ENCODE results near the gene USP33. TPM values are rescaled to one million over a fixed set of nuclear protein-coding genes. Genes with fewer than 3 reads are reported as not detected.

USP33 gene
- total and polyA plus RNA-seq, 2 of the 13 experiments (the other 11 are each of a cell fraction or from before 2014, with no cell fraction given) = 32.0 to 49.1 TPM

DNA sequence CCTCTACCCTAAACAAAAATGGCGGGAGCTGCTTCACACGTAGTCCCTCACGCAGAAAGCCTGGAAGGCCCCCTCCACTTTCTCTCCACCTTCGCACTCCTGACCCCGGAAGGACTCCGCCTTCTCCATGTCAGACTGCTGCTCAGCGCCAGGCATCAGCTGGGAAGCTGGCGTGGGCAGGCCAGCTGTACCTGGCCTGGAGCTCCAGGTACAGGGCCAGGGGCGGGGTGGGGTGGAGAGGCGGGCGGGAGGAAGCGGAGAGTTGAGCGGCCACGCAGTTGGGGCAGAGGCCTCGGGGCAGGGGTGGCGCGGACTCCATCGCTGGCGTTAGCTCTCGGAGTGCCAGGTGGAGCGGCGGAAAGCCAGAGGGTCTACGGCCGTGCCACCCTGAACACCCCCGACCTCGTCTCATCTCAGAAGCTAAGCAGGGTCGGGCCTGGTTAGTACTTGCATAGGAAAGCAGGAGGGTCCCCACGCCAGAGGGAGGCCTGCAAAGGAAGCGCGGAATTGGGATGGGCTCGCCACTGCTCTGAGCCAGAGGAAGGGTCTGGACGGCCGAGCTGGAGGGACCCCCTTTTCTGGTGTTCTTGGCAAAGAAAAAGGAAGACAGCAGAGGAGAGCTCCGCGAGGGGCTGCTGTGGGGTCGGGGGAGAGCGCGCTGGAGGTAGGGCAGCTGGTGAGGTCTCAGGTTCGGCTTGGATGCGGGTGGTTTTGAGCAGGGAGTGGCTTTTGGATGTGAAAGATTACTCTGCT, 20.1 kb upstream of the USP33 start, which contains the start of gene MIGA1 (continued):
- TF ChIP-seq, protein P1, sequence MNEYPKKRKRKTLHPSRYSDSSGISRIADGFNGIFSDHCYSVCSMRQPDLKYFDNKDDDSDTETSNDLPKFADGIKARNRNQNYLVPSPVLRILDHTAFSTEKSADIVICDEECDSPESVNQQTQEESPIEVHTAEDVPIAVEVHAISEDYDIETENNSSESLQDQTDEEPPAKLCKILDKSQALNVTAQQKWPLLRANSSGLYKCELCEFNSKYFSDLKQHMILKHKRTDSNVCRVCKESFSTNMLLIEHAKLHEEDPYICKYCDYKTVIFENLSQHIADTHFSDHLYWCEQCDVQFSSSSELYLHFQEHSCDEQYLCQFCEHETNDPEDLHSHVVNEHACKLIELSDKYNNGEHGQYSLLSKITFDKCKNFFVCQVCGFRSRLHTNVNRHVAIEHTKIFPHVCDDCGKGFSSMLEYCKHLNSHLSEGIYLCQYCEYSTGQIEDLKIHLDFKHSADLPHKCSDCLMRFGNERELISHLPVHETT (CRISPR knock-in tag; conservative IDR thresholded peaks at IDR 0.05) = no peak
- peak; percentile 62; the same call in 1 of the 2 replicates for TF ChIP-seq FOXK1 (CRISPR knock-in tag; IDR thresholded peaks at IDR 0.05; ENCODE audit: borderline replicate concordance, low read depth)
- TF ChIP-seq SSRP1 (CRISPR knock-in tag; IDR thresholded peaks at IDR 0.05) = no peak
- TF ChIP-seq SRSF9 (IDR thresholded peaks at IDR 0.05; ENCODE audit: borderline replicate concordance, insufficient read depth, low read depth, low read length, poor library complexity, severe bottlenecking) = no peak
- no peak for TF ChIP-seq ZFP36 (IDR thresholded peaks at IDR 0.05; ENCODE audit: borderline replicate concordance, low read depth, low read length, partially characterized antibody)
- no peak for TF ChIP-seq ZFP1 (CRISPR knock-in tag; IDR thresholded peaks at IDR 0.05)
- TF ChIP-seq, protein P2, sequence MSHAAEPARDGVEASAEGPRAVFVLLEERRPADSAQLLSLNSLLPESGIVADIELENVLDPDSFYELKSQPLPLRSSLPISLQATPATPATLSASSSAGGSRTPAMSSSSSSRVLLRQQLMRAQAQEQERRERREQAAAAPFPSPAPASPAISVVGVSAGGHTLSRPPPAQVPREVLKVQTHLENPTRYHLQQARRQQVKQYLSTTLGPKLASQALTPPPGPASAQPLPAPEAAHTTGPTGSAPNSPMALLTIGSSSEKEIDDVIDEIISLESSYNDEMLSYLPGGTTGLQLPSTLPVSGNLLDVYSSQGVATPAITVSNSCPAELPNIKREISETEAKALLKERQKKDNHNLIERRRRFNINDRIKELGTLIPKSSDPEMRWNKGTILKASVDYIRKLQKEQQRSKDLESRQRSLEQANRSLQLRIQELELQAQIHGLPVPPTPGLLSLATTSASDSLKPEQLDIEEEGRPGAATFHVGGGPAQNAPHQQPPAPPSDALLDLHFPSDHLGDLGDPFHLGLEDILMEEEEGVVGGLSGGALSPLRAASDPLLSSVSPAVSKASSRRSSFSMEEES (CRISPR knock-in tag; IDR thresholded peaks at IDR 0.05) = no peak
- TF ChIP-seq EP300 (IDR thresholded peaks at IDR 0.05; ENCODE audit: low read depth in 2 of 2, low read length in 2 of 2) = peak in 1 of 2 experiments; percentile 36; a peak in 1 of 4 replicates
- no peak for TF ChIP-seq EP300 (CRISPR knock-in tag; IDR thresholded peaks at IDR 0.05; ENCODE audit: borderline replicate concordance)
- no peak for TF ChIP-seq SIN3B (IDR thresholded peaks at IDR 0.05; ENCODE audit: low read length)
- TF ChIP-seq ZMAT3 (CRISPR knock-in tag; conservative IDR thresholded peaks at IDR 0.05) = no peak
- TF ChIP-seq ATRX (CRISPR knock-in tag; IDR thresholded peaks at IDR 0.05; ENCODE audit: borderline replicate concordance) = no peak
- peak; percentile 71 for TF ChIP-seq ZNF891 (CRISPR knock-in tag; IDR thresholded peaks at IDR 0.05)
- no peak for TF ChIP-seq LCORL (IDR thresholded peaks at IDR 0.05)
- no peak for TF ChIP-seq LCORL (CRISPR knock-in tag; IDR thresholded peaks at IDR 0.05)
- TF ChIP-seq ZBTB7A (CRISPR knock-in tag; IDR thresholded peaks at IDR 0.05) = no peak
- TF ChIP-seq, protein P3, sequence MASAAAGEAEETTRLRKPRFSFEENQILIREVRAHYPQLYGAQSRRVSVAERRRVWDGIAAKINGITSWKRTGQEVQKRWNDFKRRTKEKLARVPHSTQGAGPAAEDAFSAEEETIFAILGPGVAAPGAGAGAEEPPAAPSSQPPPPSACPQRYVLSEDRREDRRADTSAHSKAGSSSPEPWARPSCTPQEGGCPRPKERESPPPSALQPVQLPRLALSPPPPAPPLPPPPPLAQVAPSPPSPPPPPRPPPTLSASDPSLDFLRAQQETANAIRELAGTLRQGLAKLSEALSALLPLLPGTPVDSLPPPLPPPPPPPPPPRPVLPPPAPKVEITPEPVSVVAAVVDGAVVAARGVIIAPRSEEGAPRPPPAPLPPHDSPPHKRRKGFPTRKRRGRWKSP (CRISPR knock-in tag; IDR thresholded peaks at IDR 0.05) = no peak; the same call in 1 of the 2 replicates
- TF ChIP-seq CAMTA2 (CRISPR knock-in tag; IDR thresholded peaks at IDR 0.05; ENCODE audit: borderline replicate concordance) = no peak
- no peak for TF ChIP-seq HOXA7 (CRISPR knock-in tag; IDR thresholded peaks at IDR 0.05)
- no peak for TF ChIP-seq RARG (CRISPR knock-in tag; IDR thresholded peaks at IDR 0.05; ENCODE audit: low read depth)
- no peak for TF ChIP-seq EZH2 (conservative IDR thresholded peaks at IDR 0.05; ENCODE audit: low read depth, low read length)
- TF ChIP-seq, protein P4, sequence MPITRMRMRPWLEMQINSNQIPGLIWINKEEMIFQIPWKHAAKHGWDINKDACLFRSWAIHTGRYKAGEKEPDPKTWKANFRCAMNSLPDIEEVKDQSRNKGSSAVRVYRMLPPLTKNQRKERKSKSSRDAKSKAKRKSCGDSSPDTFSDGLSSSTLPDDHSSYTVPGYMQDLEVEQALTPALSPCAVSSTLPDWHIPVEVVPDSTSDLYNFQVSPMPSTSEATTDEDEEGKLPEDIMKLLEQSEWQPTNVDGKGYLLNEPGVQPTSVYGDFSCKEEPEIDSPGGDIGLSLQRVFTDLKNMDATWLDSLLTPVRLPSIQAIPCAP (CRISPR knock-in tag; IDR thresholded peaks at IDR 0.05; ENCODE audit: low read depth) = no peak
- TF ChIP-seq ZNF230 (CRISPR knock-in tag; IDR thresholded peaks at IDR 0.05) = no peak
- TF ChIP-seq THYN1 (CRISPR knock-in tag; IDR thresholded peaks at IDR 0.05; ENCODE audit: borderline replicate concordance, low read depth) = no peak
- peak; percentile 98 for TF ChIP-seq GABPB1 (CRISPR knock-in tag; IDR thresholded peaks at IDR 0.05)
- peak; percentile 66; the same call in 1 of the 2 replicates for TF ChIP-seq MTA1 (CRISPR knock-in tag; IDR thresholded peaks at IDR 0.05; ENCODE audit: borderline replicate concordance)
- TF ChIP-seq PLRG1 (conservative IDR thresholded peaks at IDR 0.05) = no peak
- TF ChIP-seq HOXA5 (CRISPR knock-in tag; IDR thresholded peaks at IDR 0.05) = no peak
